ENCODE data around the gene NTSR2.

The NTSR2 gene

GRCh38 chr2:11669454-11670291 lies at the start of gene NTSR2:
NTSR2 (minus strand) TSS chr2:11670195; CDS start chr2:11670129, 66 bp downstream.
- DNase-seq, result no peak

- no peak for DNase-seq
Measured at GRCh38 chr2:11719230-11719977, 49.4 kb upstream of the NTSR2 start.

GRCh38 chr2:11718606-11719005 lies 48.6 kb upstream of the NTSR2 start:
- no peak for DNase-seq

GRCh38 chr2:11717623-11718022 lies 47.6 kb upstream of the NTSR2 start:
- DNase-seq, result no peak

GRCh38 chr2:11716689-11717321 lies 46.8 kb upstream of the NTSR2 start:
- no peak for DNase-seq

- no peak for DNase-seq
Measured at GRCh38 chr2:11715987-11716652, 46.1 kb upstream of the NTSR2 start.

GRCh38 chr2:11713815-11714214 lies 43.8 kb upstream of the NTSR2 start:
- no peak for DNase-seq

- DNase-seq, result no peak
Measured at GRCh38 chr2:11712866-11713265, 42.9 kb upstream of the NTSR2 start.

- no peak for DNase-seq
Measured at GRCh38 chr2:11711751-11712150, 41.8 kb upstream of the NTSR2 start.

GRCh38 chr2:11711354-11711716 lies 41.3 kb upstream of the NTSR2 start:
- DNase-seq, result no peak

- DNase-seq, result no peak
Measured at GRCh38 chr2:11710632-11711353, 40.8 kb upstream of the NTSR2 start.

- no peak for DNase-seq
Measured at GRCh38 chr2:11710210-11710609, 40.2 kb upstream of the NTSR2 start.

GRCh38 chr2:11709293-11709692 lies 39.3 kb upstream of the NTSR2 start:
- no peak for DNase-seq

- DNase-seq, result no peak
Measured at GRCh38 chr2:11708106-11708505, 38.1 kb upstream of the NTSR2 start.

- DNase-seq, result no peak
Measured at GRCh38 chr2:11705711-11706110, 35.7 kb upstream of the NTSR2 start.

- DNase-seq, result no peak
Measured at GRCh38 chr2:11705063-11705462, 35.1 kb upstream of the NTSR2 start.

GRCh38 chr2:11703700-11704099 lies 33.7 kb upstream of the NTSR2 start:
- no peak for DNase-seq

GRCh38 chr2:11702946-11703345 lies 33.0 kb upstream of the NTSR2 start:
- DNase-seq, result no peak

- no peak for DNase-seq
Measured at GRCh38 chr2:11701751-11702301, 31.8 kb upstream of the NTSR2 start.

GRCh38 chr2:11701206-11701605 lies 31.2 kb upstream of the NTSR2 start:
- no peak for DNase-seq

GRCh38 chr2:11699686-11700670 lies 30.0 kb upstream of the NTSR2 start:
- no peak for DNase-seq

All from COR-L47 (cell line).